GM03348 (cell line): Measurements from ENCODE around the gene TMEM200B.
"Not testable (repeated sequence)": the region's sequence is repeated elsewhere in the genome, so short reads cannot be mapped to it uniquely, and the experiment has no call there.

Experiments
- DNase-seq: peaks from one replicate; pipeline ENCODE4 v3.0.0; 2012; ENCODE audit warnings: low spot score

The TMEM200B gene

GRCh38 chr1:29108041-29108440 lies 15.7 kb downstream of the TMEM200B start:
- DNase-seq = not testable (repeated sequence)

GRCh38 chr1:29105822-29106221 lies 17.9 kb downstream of the TMEM200B start:
- DNase-seq = no peak

GRCh38 chr1:29100487-29100886 lies 23.2 kb downstream of the TMEM200B start:
- DNase-seq = no peak

- no peak for DNase-seq
Observed at GRCh38 chr1:29099286-29099685, 24.4 kb downstream of the TMEM200B start.

- no peak for DNase-seq
Observed at GRCh38 chr1:29096231-29096886, 27.3 kb downstream of the TMEM200B start.

- DNase-seq = no peak
Observed at GRCh38 chr1:29094954-29095353, 28.7 kb downstream of the TMEM200B start.

GRCh38 chr1:29094433-29094832 lies 29.3 kb downstream of the TMEM200B start:
- DNase-seq = no peak

GRCh38 chr1:29092704-29093103 lies 31.0 kb downstream of the TMEM200B start:
- not testable (repeated sequence) for DNase-seq

GRCh38 chr1:29090937-29091618 lies 32.6 kb downstream of the TMEM200B start:
- no peak for DNase-seq

GRCh38 chr1:29084196-29084521 lies 39.5 kb downstream of the TMEM200B start:
- DNase-seq = no peak

GRCh38 chr1:29083317-29084195 lies 40.1 kb downstream of the TMEM200B start:
- no peak for DNase-seq

GRCh38 chr1:29082519-29082918 lies 41.2 kb downstream of the TMEM200B start:
- no peak for DNase-seq

GRCh38 chr1:29081201-29081600 lies 42.5 kb downstream of the TMEM200B start:
- no peak for DNase-seq

GRCh38 chr1:29079916-29080629 lies 43.6 kb downstream of the TMEM200B start:
- DNase-seq = not testable (repeated sequence)

- no peak for DNase-seq
Observed at GRCh38 chr1:29077155-29077554, 46.5 kb downstream of the TMEM200B start.
